OCI-LY1 (cell line): Measurements from ENCODE around the gene THSD7A.

Experiments
- H2AFZ ChIP-seq: fragments of 200-600 bp; sonication (generic), shearing (Covaris generic); 2 replicates; pipeline ENCODE4 v1.6.0; 2014; ENCODE audit warnings: antibody characterized with exemption, mild to moderate bottlenecking, low read length
- H3F3A ChIP-seq: fragments of 200-600 bp; sonication (generic), shearing (Covaris generic); 2 replicates; pipeline ENCODE4 v1.6.0; 2014; ENCODE audit warnings: mild to moderate bottlenecking, antibody characterized with exemption, low read length, moderate library complexity; ENCODE audit not compliant: insufficient read depth
- H3K27ac ChIP-seq: fragments of 200-600 bp; sonication (generic); 2 replicates; pipeline ENCODE4 v1.5.1; 2014; ENCODE audit warnings: low read length, mixed run types, mild to moderate bottlenecking, low read depth; ENCODE audit not compliant: poor library complexity, severe bottlenecking
- H3K27me3 ChIP-seq: fragments of 200-600 bp; sonication (generic); 2 replicates; pipeline ENCODE4 v1.6.0; 2014; ENCODE audit warnings: antibody characterized with exemption, mild to moderate bottlenecking, low read length, moderate library complexity; ENCODE audit not compliant: insufficient read depth
- H3K36me3 ChIP-seq: fragments of 200-600 bp; sonication (generic); 2 replicates; pipeline ENCODE4 v1.6.1; 2014; ENCODE audit warnings: mild to moderate bottlenecking, antibody characterized with exemption, low read length, moderate library complexity, mixed read lengths; ENCODE audit not compliant: insufficient read depth
- H3K4me1 ChIP-seq: fragments of 200-600 bp; sonication (generic); 2 replicates; pipeline ENCODE4 v1.5.1; 2014; ENCODE audit warnings: mild to moderate bottlenecking, low read length, moderate library complexity; ENCODE audit not compliant: insufficient read depth, severe bottlenecking
- H3K4me2 ChIP-seq: fragments of 200-600 bp; sonication (generic), shearing (Covaris generic); 2 replicates; pipeline ENCODE4 v1.6.1; 2014; ENCODE audit warnings: low read length
- H3K4me3 ChIP-seq: fragments of 200-600 bp; sonication (generic); 2 replicates; pipeline ENCODE4 v1.5.1; 2014; ENCODE audit warnings: low read length, low read depth, mild to moderate bottlenecking, mixed read lengths; ENCODE audit not compliant: poor library complexity, severe bottlenecking
- H3K79me2 ChIP-seq: fragments of 200-600 bp; shearing (Covaris generic); 2 replicates; pipeline ENCODE4 v1.6.1; 2016; ENCODE audit warnings: mixed run types, low read length, mixed read lengths; ENCODE audit not compliant: insufficient read depth
- H3K9ac ChIP-seq: fragments of 200-600 bp; sonication (generic), shearing (Covaris generic); 2 replicates; pipeline ENCODE4 v1.6.1; 2014; ENCODE audit warnings: mild to moderate bottlenecking, low read length, mixed read lengths
- H3K9me2 ChIP-seq: fragments of 200-600 bp; sonication (generic), shearing (Covaris generic); 2 replicates; pipeline ENCODE4 v1.6.1; 2014; ENCODE audit warnings: low read depth, mild to moderate bottlenecking, low read length, mixed read lengths
- H3K9me3 ChIP-seq: fragments of 200-600 bp; shearing (Covaris generic); 2 replicates; pipeline ENCODE4 v1.6.1; 2014; ENCODE audit warnings: low read length, mixed read lengths
- H4K20me1 ChIP-seq: fragments of 200-600 bp; sonication (generic), shearing (Covaris generic); 2 replicates; pipeline ENCODE4 v1.6.0; 2016; ENCODE audit warnings: mild to moderate bottlenecking, low read length; ENCODE audit not compliant: insufficient read depth
- EZH2 ChIP-seq: fragments of 200-600 bp; sonication (generic), shearing (Covaris generic); IDR thresholded peaks from 2 replicates; pipeline ENCODE4 v1.8.0; 2017; ENCODE audit warnings: borderline replicate concordance, mixed run types, mild to moderate bottlenecking, antibody characterized with exemption, low read length, moderate library complexity, mixed read lengths
- TF ChIP-seq, protein P1 (sequence below): fragments of 200-600 bp; sonication (generic), shearing (Covaris generic); IDR thresholded peaks from 2 replicates; pipeline ENCODE4 v1.5.1; 2017; ENCODE audit warnings: mild to moderate bottlenecking, antibody characterized with exemption, low read length, moderate library complexity, mixed read lengths

Gene THSD7A

DNA sequence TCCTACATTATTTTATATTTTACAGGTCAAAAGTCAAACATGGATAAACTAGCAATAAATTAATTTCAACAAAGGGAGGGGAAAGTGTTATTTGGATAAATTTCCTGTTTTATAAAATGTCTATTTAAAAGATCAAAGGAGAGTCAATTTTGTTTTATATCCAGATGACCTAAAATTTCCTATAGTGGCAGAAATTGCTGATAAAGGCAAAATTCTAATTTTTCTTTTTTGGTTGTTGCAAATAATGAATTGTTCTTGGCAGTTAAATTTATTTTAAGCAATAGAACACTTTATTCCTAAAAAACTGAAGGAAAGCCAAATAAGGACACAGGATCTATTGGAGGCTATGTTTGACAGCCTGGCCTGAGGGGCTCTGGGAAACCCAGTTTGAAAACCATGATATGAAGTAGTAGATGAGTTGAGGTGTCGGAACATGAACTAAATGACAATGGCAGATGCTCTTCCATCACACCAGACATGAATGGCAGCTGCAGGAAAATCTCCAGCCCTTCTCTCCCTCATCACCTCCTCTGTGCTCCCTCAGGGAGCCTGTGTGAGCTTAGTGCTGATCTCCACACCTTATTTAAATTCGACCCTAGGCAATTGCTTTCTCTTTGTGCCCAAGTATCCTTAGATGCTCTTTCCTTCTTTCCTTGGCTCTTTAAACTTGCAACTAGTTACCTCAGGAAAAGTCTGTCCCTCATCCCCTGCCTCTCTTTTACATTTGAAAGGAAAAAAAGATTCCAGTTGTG lies 395.0 kb downstream of the THSD7A start:
- H3K4me3 ChIP-seq, result no peak overlapping the region
- no peaks in the 10 kb centered on the region for H3F3A ChIP-seq
- no peak overlapping the region for H3K27ac ChIP-seq
- H2AFZ ChIP-seq, result no peak overlapping the region
- H3K27me3 ChIP-seq, result no peaks in the 10 kb centered on the region
- H3K4me1 ChIP-seq, result no peaks in the 10 kb centered on the region
- H4K20me1 ChIP-seq, result no peaks in the 10 kb centered on the region
- H3K9me2 ChIP-seq, result no peaks in the 10 kb centered on the region
- H3K9ac ChIP-seq, result no peak overlapping the region
- H3K79me2 ChIP-seq, result no peaks in the 10 kb centered on the region
- H3K9me3 ChIP-seq, result no peaks in the 10 kb centered on the region
- no peak overlapping the region for H3K4me2 ChIP-seq
- H3K36me3 ChIP-seq, result no peaks in the 10 kb centered on the region
- TF ChIP-seq EZH2, result no peak
- TF ChIP-seq, protein P1, sequence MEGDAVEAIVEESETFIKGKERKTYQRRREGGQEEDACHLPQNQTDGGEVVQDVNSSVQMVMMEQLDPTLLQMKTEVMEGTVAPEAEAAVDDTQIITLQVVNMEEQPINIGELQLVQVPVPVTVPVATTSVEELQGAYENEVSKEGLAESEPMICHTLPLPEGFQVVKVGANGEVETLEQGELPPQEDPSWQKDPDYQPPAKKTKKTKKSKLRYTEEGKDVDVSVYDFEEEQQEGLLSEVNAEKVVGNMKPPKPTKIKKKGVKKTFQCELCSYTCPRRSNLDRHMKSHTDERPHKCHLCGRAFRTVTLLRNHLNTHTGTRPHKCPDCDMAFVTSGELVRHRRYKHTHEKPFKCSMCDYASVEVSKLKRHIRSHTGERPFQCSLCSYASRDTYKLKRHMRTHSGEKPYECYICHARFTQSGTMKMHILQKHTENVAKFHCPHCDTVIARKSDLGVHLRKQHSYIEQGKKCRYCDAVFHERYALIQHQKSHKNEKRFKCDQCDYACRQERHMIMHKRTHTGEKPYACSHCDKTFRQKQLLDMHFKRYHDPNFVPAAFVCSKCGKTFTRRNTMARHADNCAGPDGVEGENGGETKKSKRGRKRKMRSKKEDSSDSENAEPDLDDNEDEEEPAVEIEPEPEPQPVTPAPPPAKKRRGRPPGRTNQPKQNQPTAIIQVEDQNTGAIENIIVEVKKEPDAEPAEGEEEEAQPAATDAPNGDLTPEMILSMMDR, result no peak

DNA sequence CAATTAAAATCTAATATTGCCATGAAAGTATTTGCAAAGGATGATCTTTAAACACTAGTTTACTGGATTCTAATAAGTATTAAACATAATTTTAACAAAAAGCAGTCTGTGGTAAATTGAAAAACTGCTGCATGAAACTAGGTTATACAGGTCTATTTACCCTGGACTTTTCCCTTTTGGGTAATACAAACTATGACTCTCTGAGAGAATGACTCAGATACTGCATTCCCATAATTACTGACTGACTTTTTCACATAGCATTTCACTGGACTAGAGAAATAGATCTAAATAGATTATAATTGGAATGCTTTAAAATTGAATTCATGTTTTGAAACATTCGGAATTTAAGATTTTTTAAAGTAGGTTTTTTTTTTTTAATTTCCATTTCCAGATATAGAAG lies 395.7 kb downstream of the THSD7A start:
- no peaks in the 10 kb centered on the region for H3K36me3 ChIP-seq
- H4K20me1 ChIP-seq, result no peaks in the 10 kb centered on the region
- H2AFZ ChIP-seq, result no peak overlapping the region

DNA sequence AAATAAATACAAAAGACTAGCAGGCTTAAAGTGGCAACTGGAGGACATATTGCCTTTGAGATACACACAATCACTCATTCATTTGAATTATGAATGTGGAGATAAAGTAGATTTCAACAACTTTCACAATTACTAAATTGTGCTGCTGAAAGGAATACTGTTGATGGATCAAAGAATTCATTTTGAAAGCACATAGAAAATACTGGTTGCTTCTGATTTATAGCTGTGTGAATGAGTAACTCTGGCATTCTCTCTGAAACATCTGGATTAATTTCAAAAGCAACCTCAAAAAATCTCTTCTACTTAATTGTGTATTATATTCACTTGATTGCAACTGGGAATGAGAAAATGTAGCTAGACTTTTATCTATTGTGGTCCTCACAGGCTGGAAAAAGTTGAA lies 397.6 kb downstream of the THSD7A start:
- Histone ChIP-seq H3K4me2 (no peak overlapping the region), H4K20me1 (no peaks in the 10 kb centered on the region), H3K9me2 (no peaks in the 10 kb centered on the region), H3K36me3 (no peaks in the 10 kb centered on the region), H3K9ac (no peak overlapping the region), H2AFZ (no peak overlapping the region), H3K27me3 (no peaks in the 10 kb centered on the region), H3K79me2 (no peaks in the 10 kb centered on the region), H3K4me1 (peaks cover 7% of the 10 kb centered on the region), H3K9me3 (no peaks in the 10 kb centered on the region), H3F3A (no peaks in the 10 kb centered on the region), H3K4me3 (no peak overlapping the region), H3K27ac (no peak overlapping the region)
- TF ChIP-seq, protein P1, result no peak
- no peak for TF ChIP-seq EZH2

More for the DNA sequence above, 395.7 kb downstream of the THSD7A start:
- Histone ChIP-seq H3K27me3 (no peaks in the 10 kb centered on the region), H3K4me3 (no peak overlapping the region), H3K27ac (no peak overlapping the region), H3K4me1 (no peaks in the 10 kb centered on the region), H3K9me3 (no peaks in the 10 kb centered on the region), H3F3A (no peaks in the 10 kb centered on the region), H3K79me2 (no peaks in the 10 kb centered on the region), H3K4me2 (no peak overlapping the region), H3K9ac (no peak overlapping the region), H3K9me2 (no peaks in the 10 kb centered on the region)
- no peak for TF ChIP-seq EZH2
- TF ChIP-seq, protein P1, result no peak
